ENCODE data around the gene LAMA3.

LAMA3 gene

DNA sequence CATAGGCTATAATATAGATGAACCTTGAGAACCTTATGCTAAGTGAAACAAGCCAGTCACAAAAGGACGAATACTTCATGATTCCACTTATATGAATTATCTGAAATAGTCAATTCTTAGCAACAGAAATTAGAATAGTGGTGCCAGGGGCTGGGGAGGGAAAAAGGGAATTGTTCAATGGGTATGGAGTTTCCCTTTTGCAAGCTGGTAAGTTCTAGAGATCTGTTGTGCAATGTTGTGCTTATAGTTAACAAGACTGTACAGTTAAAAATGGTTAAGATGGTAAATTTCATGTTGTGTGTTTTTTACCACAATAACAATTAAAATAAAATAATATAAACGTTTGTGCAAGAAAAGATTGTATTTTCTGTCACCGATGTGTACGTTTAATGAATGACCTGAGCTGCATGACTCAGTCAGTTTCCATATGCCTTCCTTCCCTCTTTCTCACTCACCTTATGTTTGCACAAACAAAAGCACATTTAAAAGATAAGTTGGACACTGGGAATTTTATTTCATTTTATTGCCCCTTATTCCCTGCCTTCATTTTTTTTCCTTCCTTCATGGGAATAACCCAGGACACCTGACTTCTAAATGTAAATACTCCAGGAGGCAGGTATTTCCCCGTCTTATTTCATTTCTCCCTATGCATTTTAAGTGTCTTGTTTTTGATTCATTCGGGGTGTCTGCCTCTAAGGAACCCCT lies 181.6 kb downstream of the LAMA3 start:
- H3K4me3 ChIP-seq (ENCODE audit: low read length), result no peak overlapping the region
- TF ChIP-seq ZNF274 (IDR thresholded peaks at IDR 0.05; ENCODE audit: low read depth, low read length), result no peak

DNA sequence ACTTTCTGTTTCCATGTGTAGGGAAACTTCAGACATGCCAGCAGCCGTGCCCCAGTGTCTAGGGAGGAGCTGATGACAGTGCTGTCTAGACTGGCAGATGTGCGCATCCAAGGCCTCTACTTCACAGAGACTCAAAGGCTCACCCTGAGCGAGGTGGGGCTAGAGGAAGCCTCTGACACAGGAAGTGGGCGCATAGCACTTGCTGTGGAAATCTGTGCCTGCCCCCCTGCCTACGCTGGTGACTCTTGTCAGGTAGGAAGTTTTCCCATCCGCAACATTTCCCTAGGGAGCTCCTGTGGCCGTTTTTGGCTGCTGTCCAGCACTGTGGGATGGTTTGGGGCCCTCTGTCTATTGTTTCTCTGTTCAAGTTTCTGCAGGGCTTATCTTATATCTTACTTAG lies 182.2 kb downstream of the LAMA3 start:
- no peak for TF ChIP-seq ZNF274 (IDR thresholded peaks at IDR 0.05; ENCODE audit: low read depth, low read length)
- no peak overlapping the region for H3K4me3 ChIP-seq (ENCODE audit: low read length)

DNA sequence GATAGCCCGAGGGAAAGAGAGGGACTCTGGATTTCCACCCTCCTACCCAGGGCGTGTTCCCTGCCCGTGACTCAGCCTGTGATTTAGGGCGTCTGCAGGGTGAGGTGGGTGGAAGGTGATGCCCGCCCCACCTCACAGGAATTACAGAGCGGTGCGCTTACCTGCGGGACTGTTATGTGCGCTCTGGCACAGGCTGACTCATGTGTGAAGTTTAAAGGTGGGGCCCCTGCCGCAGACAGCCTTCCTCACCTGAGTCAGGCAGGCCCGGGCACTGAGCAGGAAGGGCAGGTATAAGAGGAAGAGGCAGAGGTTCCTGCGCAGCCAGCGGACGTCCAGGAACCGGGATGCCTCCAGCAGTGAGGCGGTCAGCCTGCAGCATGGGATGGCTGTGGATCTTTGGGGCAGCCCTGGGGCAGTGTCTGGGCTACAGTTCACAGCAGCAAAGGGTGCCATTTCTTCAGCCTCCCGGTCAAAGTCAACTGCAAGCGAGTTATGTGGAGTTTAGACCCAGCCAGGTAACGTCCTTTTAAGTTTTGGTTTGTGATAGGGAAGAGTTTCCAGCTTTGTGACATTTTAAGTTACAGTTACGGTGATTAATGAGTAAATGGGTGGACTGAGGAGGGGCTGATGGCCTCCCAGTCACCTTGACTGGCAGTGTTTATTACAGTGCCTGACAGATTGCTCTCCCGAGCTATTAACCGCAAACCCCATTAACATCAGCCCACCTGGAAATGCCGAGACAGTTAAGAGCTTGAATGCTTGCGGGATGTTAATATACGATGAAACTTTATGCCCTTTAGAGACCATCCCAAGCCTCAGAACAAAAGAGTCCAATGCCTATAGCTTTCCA lies 183.7 kb downstream of the LAMA3 start:
- no peak overlapping the region for H3K4me3 ChIP-seq (ENCODE audit: low read length)
- TF ChIP-seq ZNF274 (IDR thresholded peaks at IDR 0.05; ENCODE audit: low read depth, low read length), result no peak

DNA sequence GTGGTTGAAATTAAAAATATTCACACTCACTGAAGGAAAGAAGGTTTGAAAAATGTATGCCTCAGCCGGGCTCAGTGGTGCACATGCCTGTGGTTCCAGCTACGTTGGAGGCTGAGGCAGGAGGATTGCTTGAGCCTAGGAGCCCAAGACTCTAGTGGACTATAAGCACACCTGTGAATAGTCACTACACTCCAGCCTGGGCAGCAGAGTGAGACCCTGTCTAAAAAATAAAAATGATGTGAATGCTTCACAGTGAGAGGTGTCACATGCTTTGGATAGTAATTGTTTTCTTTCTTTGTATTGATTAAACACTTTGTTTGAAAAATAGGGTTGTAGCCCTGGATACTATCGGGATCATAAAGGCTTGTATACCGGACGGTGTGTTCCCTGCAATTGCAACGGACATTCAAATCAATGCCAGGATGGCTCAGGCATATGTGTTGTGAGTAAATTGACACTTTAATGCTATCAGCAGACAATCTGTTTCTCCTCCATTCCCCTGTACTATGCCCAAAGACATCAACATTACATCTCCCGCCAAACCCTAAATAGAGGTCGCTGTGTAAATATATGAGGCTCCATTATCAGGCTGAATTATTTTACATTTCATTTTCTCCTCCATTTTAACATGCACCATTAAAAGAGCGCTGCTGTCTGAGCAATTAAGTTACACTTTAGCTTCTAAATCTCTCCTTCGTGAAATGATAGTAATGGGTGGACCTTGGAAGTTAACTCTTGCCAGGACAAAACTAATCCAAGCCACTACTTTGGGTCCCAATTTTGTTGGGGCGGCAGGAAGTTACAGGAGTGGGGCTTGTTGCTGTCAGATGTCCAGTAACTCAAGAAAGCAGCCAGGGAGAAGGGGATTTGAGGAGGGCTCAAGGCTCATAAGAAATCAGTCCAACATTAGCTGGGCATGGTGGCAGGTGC lies 187.0 kb downstream of the LAMA3 start:
- TF ChIP-seq ZNF274 (IDR thresholded peaks at IDR 0.05; ENCODE audit: low read depth, low read length), result no peak
- H3K4me3 ChIP-seq (ENCODE audit: low read length), result no peak overlapping the region

DNA sequence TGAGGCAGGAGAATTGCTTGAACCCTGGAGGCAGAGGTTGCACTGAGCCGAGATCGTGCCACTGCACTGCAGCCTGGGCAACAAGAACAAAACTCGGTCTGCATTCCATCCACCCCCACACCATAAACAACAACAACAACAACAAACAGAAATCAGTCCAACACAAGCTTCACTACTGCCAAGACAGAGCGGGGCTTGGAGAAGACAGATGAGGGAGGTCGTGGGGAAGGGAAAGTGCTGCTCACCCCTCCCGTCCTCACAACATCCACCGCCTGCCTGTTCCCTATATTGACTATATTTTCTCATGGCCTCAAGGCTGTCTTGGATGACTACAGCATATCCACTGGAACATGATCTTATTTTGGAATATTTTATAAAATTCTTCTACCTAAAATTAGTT lies 187.7 kb downstream of the LAMA3 start:
- TF ChIP-seq ZNF274 (IDR thresholded peaks at IDR 0.05; ENCODE audit: low read depth, low read length), result no peak
- no peak overlapping the region for H3K4me3 ChIP-seq (ENCODE audit: low read length)

DNA sequence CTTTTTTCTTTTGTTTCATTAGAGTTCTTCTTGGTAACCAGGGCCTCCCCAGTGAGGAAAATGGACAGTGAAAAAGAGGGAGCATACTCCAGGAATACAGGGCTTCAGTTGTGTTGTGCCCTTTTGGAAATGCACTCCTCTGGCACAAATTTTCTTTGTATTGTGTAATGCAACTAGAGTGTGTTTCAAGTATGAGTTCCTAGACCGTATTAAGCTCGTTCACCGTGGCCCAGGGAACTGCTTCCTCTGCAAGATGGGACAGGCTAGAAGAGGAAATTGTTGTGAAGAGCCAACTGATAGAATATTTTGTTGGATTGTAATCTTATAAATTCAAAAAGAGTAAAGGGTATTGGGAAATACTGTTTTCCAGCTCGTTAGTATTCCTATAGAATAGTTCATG lies 188.1 kb downstream of the LAMA3 start:
- no peak overlapping the region for H3K4me3 ChIP-seq (ENCODE audit: low read length)
- no peak for TF ChIP-seq ZNF274 (IDR thresholded peaks at IDR 0.05; ENCODE audit: low read depth, low read length)

DNA sequence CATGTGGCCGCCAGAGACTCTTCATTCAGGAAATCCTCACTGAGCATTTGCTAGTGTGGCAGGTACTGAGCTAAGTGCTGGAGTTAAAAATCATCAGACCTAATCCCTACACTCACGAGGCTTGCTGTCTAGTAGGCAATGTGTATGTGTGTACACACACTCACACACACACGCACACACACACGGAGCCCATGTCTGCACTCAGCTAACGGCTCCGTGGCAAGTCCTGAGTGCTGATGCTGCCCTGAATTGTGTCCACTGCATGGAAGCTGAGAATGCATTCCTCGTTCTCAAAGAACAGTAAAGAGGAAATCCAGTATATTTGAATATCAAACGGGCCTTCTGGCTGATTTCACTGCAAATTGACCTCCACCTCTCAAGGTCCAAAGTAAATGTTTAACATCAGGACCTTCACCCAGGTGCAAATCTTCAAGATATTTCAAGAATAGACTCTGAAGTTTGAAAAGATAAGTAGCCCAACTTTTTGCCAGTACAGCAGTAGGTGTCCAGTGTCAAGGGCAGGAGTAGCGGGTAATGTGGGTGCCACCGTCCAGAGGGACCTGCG lies 189.2 kb downstream of the LAMA3 start:
- no peak for TF ChIP-seq ZNF274 (IDR thresholded peaks at IDR 0.05; ENCODE audit: low read depth, low read length)
- H3K4me3 ChIP-seq (ENCODE audit: low read length), result no peak overlapping the region

DNA sequence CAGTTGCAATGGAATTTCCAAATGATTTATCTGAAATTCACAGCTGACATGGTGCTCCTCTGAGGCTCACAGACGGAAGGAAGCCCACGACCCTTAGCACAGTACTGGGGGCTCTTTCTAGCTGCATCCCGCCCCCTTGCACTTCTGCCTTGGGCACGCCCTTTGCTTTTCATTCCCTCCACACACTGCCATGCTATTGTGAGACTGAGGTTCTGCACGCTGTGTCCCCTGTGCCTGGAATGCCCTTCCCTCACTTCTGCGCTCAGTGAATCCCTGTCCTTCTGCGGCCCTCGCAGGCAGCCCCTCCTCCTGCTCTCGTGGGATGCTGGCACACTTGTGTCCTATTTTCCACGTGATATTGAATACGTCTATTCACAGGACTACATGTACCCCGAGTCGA lies 189.9 kb downstream of the LAMA3 start:
- no peak for TF ChIP-seq ZNF274 (IDR thresholded peaks at IDR 0.05; ENCODE audit: low read depth, low read length)
- H3K4me3 ChIP-seq (ENCODE audit: low read length), result no peak overlapping the region

DNA sequence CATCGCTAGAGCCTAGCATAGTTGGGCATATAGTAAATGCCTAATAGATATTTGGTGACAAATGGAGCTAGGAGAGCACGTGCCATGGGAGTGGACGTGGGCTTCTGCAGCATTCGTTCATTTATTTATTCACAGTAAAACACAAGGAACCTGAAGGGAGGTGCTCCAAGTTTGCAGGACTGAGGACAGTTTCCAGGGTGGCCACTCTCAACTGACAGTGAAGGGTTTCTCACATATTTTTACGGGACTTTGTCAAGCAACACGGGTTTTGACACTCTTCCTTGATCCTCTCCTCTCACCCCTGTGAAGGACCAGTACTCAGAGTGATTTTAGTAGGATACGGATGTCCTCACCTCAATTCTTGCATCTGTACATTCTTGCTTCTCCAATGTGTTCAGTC lies 190.3 kb downstream of the LAMA3 start:
- H3K4me3 ChIP-seq (ENCODE audit: low read length), result no peak overlapping the region
- no peak for TF ChIP-seq ZNF274 (IDR thresholded peaks at IDR 0.05; ENCODE audit: low read depth, low read length)

DNA sequence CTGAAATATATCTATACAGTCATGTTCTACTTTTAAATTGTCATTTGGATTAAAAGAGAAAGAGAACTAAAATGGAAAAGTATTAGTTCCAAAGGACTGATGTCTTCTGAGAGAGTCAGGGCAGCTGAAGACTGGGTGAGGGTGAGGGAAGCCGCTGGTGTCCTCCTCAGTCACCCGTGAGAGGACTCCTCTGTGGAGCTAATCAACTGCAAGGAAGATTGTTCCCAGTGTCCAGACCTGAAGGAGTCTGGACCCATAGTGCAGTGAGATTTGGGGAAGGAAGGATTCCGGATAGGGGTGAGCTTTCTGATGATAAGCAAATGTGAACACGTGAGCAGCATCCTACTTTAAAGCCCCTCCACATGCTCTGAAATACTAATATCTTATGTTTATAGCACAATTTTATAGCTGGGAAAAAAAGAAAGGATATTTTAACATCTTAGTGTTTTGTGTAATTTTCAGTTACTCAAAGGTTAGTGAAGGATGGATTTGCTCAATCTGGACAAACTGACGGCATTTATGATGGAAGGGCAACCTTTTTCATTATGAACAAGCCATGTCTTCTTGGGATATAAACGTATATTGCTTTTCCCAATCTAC lies 190.8 kb downstream of the LAMA3 start:
- no peak overlapping the region for H3K4me3 ChIP-seq (ENCODE audit: low read length)
- no peak for TF ChIP-seq ZNF274 (IDR thresholded peaks at IDR 0.05; ENCODE audit: low read depth, low read length)

DNA sequence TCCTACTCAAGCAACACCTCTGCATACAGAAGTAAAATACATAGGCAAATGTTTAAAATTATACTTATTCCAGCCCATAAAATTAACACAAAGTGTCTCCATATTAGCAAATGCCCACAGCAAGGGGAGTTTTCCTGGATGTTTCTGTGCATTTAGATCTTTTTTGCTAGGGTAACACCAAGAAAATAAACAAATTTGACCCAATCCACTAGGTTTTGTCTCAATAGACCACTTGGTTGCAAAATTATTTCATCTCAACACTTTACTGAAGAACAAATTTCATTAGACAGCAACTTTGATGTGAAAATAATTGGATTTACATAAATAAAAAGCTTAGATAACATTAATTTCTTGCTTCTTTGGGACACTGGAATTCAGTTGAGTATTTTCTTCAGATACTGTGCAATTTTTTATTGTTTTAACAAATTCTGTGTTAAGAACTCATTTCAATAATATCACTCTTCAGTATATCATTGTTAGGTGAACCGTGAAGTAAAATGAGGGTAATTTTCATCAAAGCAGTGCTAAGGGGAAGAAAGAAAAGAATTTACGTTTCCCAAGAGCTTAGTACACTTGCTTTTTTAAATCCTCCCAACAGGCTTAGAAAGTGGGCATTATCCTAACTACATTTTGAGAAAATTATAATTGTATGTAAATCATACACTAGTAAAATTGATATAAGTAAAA lies 191.8 kb downstream of the LAMA3 start:
- no peak overlapping the region for H3K4me3 ChIP-seq (ENCODE audit: low read length)
- TF ChIP-seq ZNF274 (IDR thresholded peaks at IDR 0.05; ENCODE audit: low read depth, low read length), result no peak

DNA sequence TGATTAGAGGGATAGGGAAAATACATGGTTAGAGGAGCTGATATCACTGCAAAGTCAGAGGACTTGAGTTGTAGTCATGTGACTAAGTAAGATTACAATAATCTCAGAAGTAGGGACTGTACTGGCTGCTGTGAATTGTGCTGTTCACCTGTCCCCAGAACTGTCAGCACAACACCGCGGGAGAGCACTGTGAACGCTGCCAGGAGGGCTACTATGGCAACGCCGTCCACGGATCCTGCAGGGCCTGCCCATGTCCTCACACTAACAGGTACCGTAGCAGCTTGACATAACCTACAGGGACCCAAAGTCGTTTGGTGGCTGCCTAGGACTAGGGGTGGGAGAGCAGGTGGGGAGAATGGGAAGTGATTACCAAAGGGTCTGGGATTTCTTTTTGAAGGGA lies 192.5 kb downstream of the LAMA3 start:
- no peak for TF ChIP-seq ZNF274 (IDR thresholded peaks at IDR 0.05; ENCODE audit: low read depth, low read length)
- H3K4me3 ChIP-seq (ENCODE audit: low read length), result no peak overlapping the region

DNA sequence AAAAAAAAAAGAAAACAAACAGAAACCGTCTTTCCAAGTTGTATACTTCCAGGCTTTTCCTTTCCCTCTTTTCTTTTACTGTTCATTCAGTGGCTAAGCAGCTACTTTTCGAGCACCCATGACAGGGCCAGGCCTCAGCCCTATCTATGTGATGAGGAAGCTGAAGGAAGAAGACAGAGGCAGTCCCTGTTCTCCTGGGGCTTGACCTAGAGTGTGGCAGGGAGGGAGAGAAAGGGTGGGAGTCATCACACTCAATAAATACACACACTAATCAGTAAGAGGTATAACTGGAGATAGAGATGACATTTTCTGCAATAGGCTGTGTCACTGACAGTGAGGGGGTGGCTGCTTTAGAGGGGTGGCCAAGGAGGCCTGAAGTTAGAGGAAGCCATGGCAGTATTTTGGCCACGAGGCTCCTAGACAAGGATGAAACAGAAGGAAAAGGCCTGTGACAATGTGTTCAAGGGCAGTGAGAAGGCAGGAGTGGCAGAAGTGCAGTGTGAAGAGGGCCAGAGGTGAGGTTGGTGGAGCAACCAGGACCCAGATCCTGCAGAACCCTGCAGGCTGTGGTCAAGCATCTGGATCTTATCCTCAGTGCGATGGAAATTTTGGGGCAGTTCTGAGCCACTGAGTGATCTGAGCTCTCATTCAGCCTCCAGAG lies 193.5 kb downstream of the LAMA3 start:
- H3K4me3 ChIP-seq (ENCODE audit: low read length), result no peak overlapping the region
- TF ChIP-seq ZNF274 (IDR thresholded peaks at IDR 0.05; ENCODE audit: low read depth, low read length), result no peak

Measured in GM08714 (cell line).